ENCODE measurements around the gene GRAMD2B.

- TF ChIP-seq CTCF (IDR thresholded peaks at IDR 0.05) = no peak
- no peak for TF ChIP-seq POLR2A (IDR thresholded peaks at IDR 0.05)
These were observed 5.2 kb downstream of the GRAMD2B start for GRCh38 chr5:126428421-126428820.
